GM23338 (cell line): ENCODE measurements around the gene CDK10. TPM values are rescaled to one million over a fixed set of nuclear protein-coding genes. Genes with fewer than 3 reads are reported as not detected.

Experiments
- ATAC-seq: fragments of 200-7000 bp; cut with Tn5 transposase; 3 replicates; pipeline ENCODE4 v1.9.1; 2020
- DNase-seq: peaks from one replicate; pipeline ENCODE4 v3.0.0-alpha.2; 2015; ENCODE audit warnings: low spot score
- H2AFZ ChIP-seq: fragments of 200-600 bp; sonication (generic); 2 replicates; pipeline ENCODE4 v1.8.0; 2016; ENCODE audit warnings: antibody characterized with exemption, mild to moderate bottlenecking, moderate library complexity
- H3F3A ChIP-seq: fragments of 200-600 bp; sonication (generic); replicated peaks from 2 replicates; pipeline ENCODE4 v1.8.0; 2017; ENCODE audit warnings: antibody characterized with exemption, mixed run types, low read depth
- H3K27ac ChIP-seq: fragments of 200-600 bp; sonication (generic); 2 replicates; pipeline ENCODE4 v1.6.1; 2016; ENCODE audit warnings: low read depth
- H3K27me3 ChIP-seq: fragments of 200-600 bp; sonication (generic); 2 replicates; pipeline ENCODE4 v1.8.0; 2016; ENCODE audit warnings: mild to moderate bottlenecking, mixed run types, moderate library complexity; ENCODE audit not compliant: insufficient read depth
- H3K36me3 ChIP-seq: fragments of 200-600 bp; sonication (generic); 2 replicates; pipeline ENCODE4 v1.8.0; 2016; ENCODE audit warnings: mild to moderate bottlenecking; ENCODE audit not compliant: insufficient read depth
- H3K4me1 ChIP-seq: fragments of 200-600 bp; sonication (generic); 2 replicates; pipeline ENCODE4 v1.8.0; 2016; ENCODE audit warnings: mild to moderate bottlenecking, moderate library complexity; ENCODE audit not compliant: insufficient read depth
- H3K4me2 ChIP-seq: fragments of 200-600 bp; sonication (generic); 2 replicates; pipeline ENCODE4 v1.7.1; 2017; ENCODE audit warnings: mixed run types
- H3K4me3 ChIP-seq: fragments of 200-600 bp; sonication (generic); 2 replicates; pipeline ENCODE4 v1.6.1; 2016; ENCODE audit warnings: mixed run types
- H3K79me2 ChIP-seq: fragments of 200-600 bp; sonication (generic); replicated peaks from 2 replicates; pipeline ENCODE4 v1.8.0; 2017; ENCODE audit warnings: mild to moderate bottlenecking; ENCODE audit not compliant: insufficient read depth
- H3K9me2 ChIP-seq: fragments of 200-600 bp; sonication (generic); 2 replicates; pipeline ENCODE4 v1.8.0; 2017; ENCODE audit not compliant: insufficient read depth
- H4K20me1 ChIP-seq: fragments of 200-600 bp; sonication (generic); replicated peaks from 2 replicates; pipeline ENCODE4 v1.8.0; 2017; ENCODE audit warnings: mild to moderate bottlenecking; ENCODE audit not compliant: insufficient read depth
- H3K27ac Mint-ChIP-seq: 2 replicates; pipeline ENCODE4 v1.8.0; 2020; ENCODE audit warnings: inconsistent platforms, mild to moderate bottlenecking, moderate library complexity, mixed read lengths
- H3K27me3 Mint-ChIP-seq: 3 replicates; pipeline ENCODE4 v1.8.0; 2022; ENCODE audit warnings: low read depth, mild to moderate bottlenecking, moderate library complexity, mixed read lengths, inconsistent platforms; ENCODE audit not compliant: insufficient read depth, poor library complexity
- H3K36me3 Mint-ChIP-seq: 3 replicates; pipeline ENCODE4 v1.8.0; 2021; ENCODE audit warnings: low read depth, mild to moderate bottlenecking, inconsistent platforms, moderate library complexity, mixed read lengths
- H3K4me1 Mint-ChIP-seq: 3 replicates; pipeline ENCODE4 v1.8.0; 2020; ENCODE audit warnings: mild to moderate bottlenecking, inconsistent platforms, mixed read lengths
- H3K4me3 Mint-ChIP-seq: 3 replicates; pipeline ENCODE4 v1.8.0; 2021; ENCODE audit warnings: moderate library complexity, mild to moderate bottlenecking, inconsistent platforms, mixed read lengths
- H3K9me3 Mint-ChIP-seq: 3 replicates; pipeline ENCODE4 v1.8.0; 2020; ENCODE audit warnings: moderate library complexity, mild to moderate bottlenecking, inconsistent platforms, mixed read lengths
- CREB1 ChIP-seq: fragments of 250-450 bp; sonication (Bioruptor Pico); IDR thresholded peaks from 2 replicates; pipeline ENCODE4 v1.5.0; 2020; ENCODE audit warnings: low read depth, mild to moderate bottlenecking, moderate library complexity
- EZH2phosphoT487 ChIP-seq: fragments of 200-600 bp; sonication (generic); IDR thresholded peaks from one replicate; pipeline ENCODE4 v1.8.1; 2018; ENCODE audit warnings: antibody characterized with exemption; ENCODE audit not compliant: unreplicated experiment
- JUNB ChIP-seq: IDR thresholded peaks from one replicate; pipeline ENCODE4 v1.6.1; 2016; ENCODE audit warnings: antibody characterized with exemption; ENCODE audit not compliant: unreplicated experiment
- STAT1 ChIP-seq: IDR thresholded peaks from one replicate; pipeline ENCODE4 v1.6.1; 2016; ENCODE audit warnings: antibody characterized with exemption; ENCODE audit not compliant: unreplicated experiment
- ZNF331 ChIP-seq: fragments of 250-450 bp; sonication (Bioruptor Pico); IDR thresholded peaks from 2 replicates; pipeline ENCODE4 v1.5.0; 2020; ENCODE audit warnings: low read depth, mild to moderate bottlenecking, moderate library complexity
- polyA plus RNA-seq: library from polyadenylated mRNA; unstranded; fragments of >200 nt; fragmentation: Nextera tagmentation; extraction: Ambion mirVana; gene quantifications from 2 replicates; pipeline ENCODE4 v1.2.1, GENCODE V29; 2016
- total RNA-seq: library from RNA; depleted of rRNA; stranded (reverse); fragments of >200 nt; shearing (Covaris generic); gene quantifications from 2 replicates; pipeline ENCODE4 v1.2.3, GENCODE V29; 2014
- TF ChIP-seq, protein P1 (sequence below), 2 experiments: fragments of 200-600 bp in 1 of 2; sonication (generic) in 1 of 2; conservative IDR thresholded peaks; 2 replicates each; pipeline versions ENCODE4 v1.5.1 to v1.6.1; 2016 to 2017; ENCODE audit warnings: antibody characterized with exemption in 2 of 2, low read depth in 2 of 2, mild to moderate bottlenecking in 2 of 2, moderate library complexity in 1 of 2
- TF ChIP-seq, protein P2 (sequence below): fragments of 250-450 bp; sonication (Bioruptor Pico); IDR thresholded peaks from 2 replicates; pipeline ENCODE4 v1.5.0; 2020; ENCODE audit warnings: mild to moderate bottlenecking, moderate library complexity

Gene CDK10
- total and polyA plus RNA-seq, 2 experiments from 2014 or later, result 64.6 to 88.0 TPM

DNA sequence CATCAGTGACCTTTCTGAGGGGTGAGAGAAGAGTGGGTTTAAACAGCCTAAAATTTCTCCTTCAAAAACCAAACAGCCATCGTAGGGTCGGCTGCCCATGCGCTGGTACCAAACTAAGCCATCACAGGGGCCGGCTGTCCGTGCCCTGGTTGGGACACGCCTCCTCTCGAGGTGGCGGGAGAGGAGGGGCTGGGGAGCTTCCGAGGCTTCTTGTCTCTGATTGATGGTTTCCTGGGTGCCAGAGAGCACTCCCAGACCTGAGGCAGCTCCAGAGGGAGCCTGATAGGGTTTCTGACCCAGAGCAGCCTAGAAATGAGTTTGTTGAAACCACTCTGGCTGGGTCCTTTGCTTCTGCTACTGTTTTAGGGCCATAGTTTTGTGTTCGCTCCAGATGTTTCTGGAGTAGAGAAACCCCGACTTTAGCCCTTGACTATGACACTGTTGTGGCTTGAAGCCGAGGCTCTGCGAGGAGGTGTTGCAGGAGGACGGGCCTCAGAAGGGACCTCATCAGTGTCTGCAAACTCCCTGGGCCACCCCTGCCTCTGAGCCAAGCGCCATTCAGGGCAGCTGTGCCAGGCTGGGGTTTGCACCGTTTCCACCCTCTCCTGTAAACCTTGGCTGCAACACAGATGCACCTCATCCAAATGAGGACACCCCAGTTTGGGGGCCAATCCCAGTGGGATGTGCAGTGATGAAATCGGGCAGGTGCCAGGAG lies 41.1 kb downstream of the CDK10 start:
- H3K4me2 ChIP-seq, result no peak overlapping the region
- Mint-ChIP-seq H3K4me3 (no peak overlapping the region), H3K36me3 (peaks cover 42% of the 10 kb centered on the region), H3K27ac (no peak overlapping the region), H3K4me1 (peaks cover 19% of the 10 kb centered on the region), H3K27me3 (peaks cover 29% of the 10 kb centered on the region), H3K9me3 (no peaks in the 10 kb centered on the region; the same call in 1 of the 3 replicates)
- no peaks in the 10 kb centered on the region for H3K9me2 ChIP-seq
- 0 out of 2 replicates have a peak, but pooled peaks cover 4% of the 10 kb centered on the region for H3K36me3 ChIP-seq
- ATAC-seq, result peak; percentile 10; the same call in 2 of the 3 replicates
- peaks cover 28% of the 10 kb centered on the region for H3K27me3 ChIP-seq
- peaks cover 4% of the 10 kb centered on the region; the same call in 1 of the 2 replicates for H3K4me1 ChIP-seq
- no peak overlapping the region for H2AFZ ChIP-seq
- no peak for TF ChIP-seq CREB1 (CRISPR knock-in tag)
- TF ChIP-seq, protein P1, sequence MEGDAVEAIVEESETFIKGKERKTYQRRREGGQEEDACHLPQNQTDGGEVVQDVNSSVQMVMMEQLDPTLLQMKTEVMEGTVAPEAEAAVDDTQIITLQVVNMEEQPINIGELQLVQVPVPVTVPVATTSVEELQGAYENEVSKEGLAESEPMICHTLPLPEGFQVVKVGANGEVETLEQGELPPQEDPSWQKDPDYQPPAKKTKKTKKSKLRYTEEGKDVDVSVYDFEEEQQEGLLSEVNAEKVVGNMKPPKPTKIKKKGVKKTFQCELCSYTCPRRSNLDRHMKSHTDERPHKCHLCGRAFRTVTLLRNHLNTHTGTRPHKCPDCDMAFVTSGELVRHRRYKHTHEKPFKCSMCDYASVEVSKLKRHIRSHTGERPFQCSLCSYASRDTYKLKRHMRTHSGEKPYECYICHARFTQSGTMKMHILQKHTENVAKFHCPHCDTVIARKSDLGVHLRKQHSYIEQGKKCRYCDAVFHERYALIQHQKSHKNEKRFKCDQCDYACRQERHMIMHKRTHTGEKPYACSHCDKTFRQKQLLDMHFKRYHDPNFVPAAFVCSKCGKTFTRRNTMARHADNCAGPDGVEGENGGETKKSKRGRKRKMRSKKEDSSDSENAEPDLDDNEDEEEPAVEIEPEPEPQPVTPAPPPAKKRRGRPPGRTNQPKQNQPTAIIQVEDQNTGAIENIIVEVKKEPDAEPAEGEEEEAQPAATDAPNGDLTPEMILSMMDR (conservative IDR thresholded peaks at IDR 0.05; ENCODE audit: low read depth in 2 of 2), result no peak
- TF ChIP-seq STAT1, result no peak
- H3F3A ChIP-seq, result 0 out of 2 replicates have a peak, but pooled peaks cover 15% of the 10 kb centered on the region
- peaks cover 21% of the 10 kb centered on the region; the same call in 1 of the 2 replicates for H4K20me1 ChIP-seq
- H3K79me2 ChIP-seq, result no peaks in the 10 kb centered on the region
- no peak overlapping the region for H3K27ac ChIP-seq
- DNase-seq, result no peak
- H3K4me3 ChIP-seq, result no peak overlapping the region

DNA sequence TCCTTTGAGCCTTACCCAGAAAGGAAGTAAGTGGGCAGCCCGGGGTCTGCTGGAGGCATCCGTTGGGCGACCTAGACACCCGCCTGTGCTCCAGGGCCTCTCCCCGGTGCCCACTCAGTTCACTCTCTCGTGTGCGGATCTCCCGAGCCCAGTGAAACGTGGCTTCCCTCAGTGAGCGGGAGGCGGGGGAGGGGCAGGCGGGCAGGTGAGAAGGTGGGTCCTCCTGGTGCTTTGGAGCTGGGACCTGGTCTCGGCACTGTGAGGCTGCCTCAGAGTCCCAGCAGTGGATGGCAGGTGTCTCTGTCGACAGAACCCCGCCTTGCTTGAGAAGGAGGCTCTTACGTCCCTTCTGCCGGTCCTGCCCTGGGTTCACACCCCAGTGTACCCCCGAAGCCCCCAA lies 42.8 kb downstream of the CDK10 start:
- H3K79me2 ChIP-seq, result no peaks in the 10 kb centered on the region
- H3K36me3 ChIP-seq, result peaks cover 5% of the 10 kb centered on the region; the same call in 1 of the 2 replicates
- TF ChIP-seq EZH2phosphoT487 (no peak), JUNB (no peak), STAT1 (no peak), ZNF331 (CRISPR knock-in tag) (no peak)
- TF ChIP-seq, protein P1 (conservative IDR thresholded peaks at IDR 0.05; ENCODE audit: low read depth in 2 of 2), result no peak
- TF ChIP-seq, protein P2, sequence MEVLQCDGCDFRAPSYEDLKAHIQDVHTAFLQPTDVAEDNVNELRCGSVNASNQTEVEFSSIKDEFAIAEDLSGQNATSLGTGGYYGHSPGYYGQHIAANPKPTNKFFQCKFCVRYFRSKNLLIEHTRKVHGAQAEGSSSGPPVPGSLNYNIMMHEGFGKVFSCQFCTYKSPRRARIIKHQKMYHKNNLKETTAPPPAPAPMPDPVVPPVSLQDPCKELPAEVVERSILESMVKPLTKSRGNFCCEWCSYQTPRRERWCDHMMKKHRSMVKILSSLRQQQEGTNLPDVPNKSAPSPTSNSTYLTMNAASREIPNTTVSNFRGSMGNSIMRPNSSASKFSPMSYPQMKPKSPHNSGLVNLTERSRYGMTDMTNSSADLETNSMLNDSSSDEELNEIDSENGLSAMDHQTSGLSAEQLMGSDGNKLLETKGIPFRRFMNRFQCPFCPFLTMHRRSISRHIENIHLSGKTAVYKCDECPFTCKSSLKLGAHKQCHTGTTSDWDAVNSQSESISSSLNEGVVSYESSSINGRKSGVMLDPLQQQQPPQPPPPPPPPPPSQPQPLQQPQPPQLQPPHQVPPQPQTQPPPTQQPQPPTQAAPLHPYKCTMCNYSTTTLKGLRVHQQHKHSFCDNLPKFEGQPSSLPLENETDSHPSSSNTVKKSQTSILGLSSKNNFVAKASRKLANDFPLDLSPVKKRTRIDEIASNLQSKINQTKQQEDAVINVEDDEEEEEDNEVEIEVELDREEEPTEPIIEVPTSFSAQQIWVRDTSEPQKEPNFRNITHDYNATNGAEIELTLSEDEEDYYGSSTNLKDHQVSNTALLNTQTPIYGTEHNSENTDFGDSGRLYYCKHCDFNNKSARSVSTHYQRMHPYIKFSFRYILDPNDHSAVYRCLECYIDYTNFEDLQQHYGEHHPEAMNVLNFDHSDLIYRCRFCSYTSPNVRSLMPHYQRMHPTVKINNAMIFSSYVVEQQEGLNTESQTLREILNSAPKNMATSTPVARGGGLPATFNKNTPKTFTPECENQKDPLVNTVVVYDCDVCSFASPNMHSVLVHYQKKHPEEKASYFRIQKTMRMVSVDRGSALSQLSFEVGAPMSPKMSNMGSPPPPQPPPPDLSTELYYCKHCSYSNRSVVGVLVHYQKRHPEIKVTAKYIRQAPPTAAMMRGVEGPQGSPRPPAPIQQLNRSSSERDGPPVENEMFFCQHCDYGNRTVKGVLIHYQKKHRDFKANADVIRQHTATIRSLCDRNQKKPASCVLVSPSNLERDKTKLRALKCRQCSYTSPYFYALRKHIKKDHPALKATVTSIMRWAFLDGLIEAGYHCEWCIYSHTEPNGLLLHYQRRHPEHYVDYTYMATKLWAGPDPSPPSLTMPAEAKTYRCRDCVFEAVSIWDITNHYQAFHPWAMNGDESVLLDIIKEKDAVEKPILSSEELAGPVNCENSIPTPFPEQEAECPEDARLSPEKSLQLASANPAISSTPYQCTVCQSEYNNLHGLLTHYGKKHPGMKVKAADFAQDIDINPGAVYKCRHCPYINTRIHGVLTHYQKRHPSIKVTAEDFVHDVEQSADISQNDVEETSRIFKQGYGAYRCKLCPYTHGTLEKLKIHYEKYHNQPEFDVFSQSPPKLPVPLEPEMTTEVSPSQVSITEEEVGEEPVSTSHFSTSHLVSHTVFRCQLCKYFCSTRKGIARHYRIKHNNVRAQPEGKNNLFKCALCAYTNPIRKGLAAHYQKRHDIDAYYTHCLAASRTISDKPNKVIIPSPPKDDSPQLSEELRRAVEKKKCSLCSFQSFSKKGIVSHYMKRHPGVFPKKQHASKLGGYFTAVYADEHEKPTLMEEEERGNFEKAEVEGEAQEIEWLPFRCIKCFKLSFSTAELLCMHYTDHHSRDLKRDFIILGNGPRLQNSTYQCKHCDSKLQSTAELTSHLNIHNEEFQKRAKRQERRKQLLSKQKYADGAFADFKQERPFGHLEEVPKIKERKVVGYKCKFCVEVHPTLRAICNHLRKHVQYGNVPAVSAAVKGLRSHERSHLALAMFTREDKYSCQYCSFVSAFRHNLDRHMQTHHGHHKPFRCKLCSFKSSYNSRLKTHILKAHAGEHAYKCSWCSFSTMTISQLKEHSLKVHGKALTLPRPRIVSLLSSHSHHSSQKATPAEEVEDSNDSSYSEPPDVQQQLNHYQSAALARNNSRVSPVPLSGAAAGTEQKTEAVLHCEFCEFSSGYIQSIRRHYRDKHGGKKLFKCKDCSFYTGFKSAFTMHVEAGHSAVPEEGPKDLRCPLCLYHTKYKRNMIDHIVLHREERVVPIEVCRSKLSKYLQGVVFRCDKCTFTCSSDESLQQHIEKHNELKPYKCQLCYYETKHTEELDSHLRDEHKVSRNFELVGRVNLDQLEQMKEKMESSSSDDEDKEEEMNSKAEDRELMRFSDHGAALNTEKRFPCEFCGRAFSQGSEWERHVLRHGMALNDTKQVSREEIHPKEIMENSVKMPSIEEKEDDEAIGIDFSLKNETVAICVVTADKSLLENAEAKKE (CRISPR knock-in tag), result no peak
- no peak overlapping the region for H2AFZ ChIP-seq
- no peaks in the 10 kb centered on the region; the same call in 2 of the 3 replicates for H3K9me3 Mint-ChIP-seq
- H3K27me3 Mint-ChIP-seq, result peaks cover 24% of the 10 kb centered on the region
- no peak overlapping the region for H3K27ac Mint-ChIP-seq
- H3K4me3 ChIP-seq, result no peak overlapping the region
- H3F3A ChIP-seq, result peaks cover 9% of the 10 kb centered on the region; the same call in 1 of the 2 replicates
- peaks cover 14% of the 10 kb centered on the region for H3K4me1 Mint-ChIP-seq
- peaks cover 12% of the 10 kb centered on the region; the same call in 1 of the 2 replicates for H4K20me1 ChIP-seq
- DNase-seq, result no peak
- H3K4me3 Mint-ChIP-seq, result no peak overlapping the region
- 0 out of 3 replicates have a peak, but pooled peaks have one; percentile 4 for ATAC-seq
- H3K4me1 ChIP-seq, result no peaks in the 10 kb centered on the region
- peaks cover 49% of the 10 kb centered on the region for H3K36me3 Mint-ChIP-seq
- no peak overlapping the region for H3K27ac ChIP-seq
- H3K27me3 ChIP-seq, result peaks cover 11% of the 10 kb centered on the region; the same call in 1 of the 2 replicates
- no peaks in the 10 kb centered on the region for H3K9me2 ChIP-seq
- no peak overlapping the region for H3K4me2 ChIP-seq
